Measurements from ENCODE around the gene MGAT5. TPM values are rescaled to one million over a fixed set of nuclear protein-coding genes. Genes with fewer than 3 reads are reported as not detected.

Gene MGAT5
- total and polyA plus RNA-seq, 8 donors, result 2.9 to 36.9 (median 19.6) TPM

DNA sequence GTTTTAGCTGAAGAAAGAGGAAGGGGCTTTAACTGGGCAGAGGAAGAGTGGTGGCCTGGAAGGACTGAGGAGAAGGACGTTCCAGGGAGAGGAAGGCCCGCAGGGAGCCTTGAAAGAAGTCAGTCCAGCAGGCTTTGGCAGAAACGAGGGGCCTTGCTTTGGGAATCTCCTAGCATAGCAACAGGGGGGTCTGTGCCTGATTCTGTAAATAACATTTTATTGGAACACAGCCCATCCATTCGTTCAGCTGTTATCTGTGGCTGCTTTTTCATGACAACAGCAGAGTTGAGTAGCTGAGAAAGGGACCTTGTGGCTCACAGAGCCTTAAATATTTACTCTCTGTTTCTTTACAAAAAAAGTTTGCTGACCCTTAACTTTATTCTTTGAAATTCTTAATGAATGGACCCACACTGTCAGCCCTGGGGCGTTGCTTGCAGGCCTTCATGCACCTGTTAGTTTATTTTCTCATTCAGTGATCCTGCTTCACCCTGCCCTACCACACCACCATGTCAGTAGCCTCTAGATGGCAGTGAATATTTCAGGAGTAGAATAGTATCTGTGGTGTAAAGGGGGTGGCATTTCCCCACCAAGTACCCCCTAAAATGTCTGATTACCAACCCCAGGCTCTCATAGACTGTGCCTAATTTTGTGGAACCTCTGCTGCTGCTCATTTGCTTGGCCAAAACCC, 61.0 kb downstream of the MGAT5 start:
- Histone ChIP-seq H3K4me1 (peaks cover 0 to 10% (median 0%) of the 10 kb centered on the region in 3 donors), H3K9me3 (no peaks in the 10 kb centered on the region), H3K36me3 (peaks cover 0 to 5% (median 4%) of the 10 kb centered on the region in 3 donors), H3K27ac (no peak overlapping the region), H3K27me3 (no peaks in the 10 kb centered on the region), H3K4me3 (no peak overlapping the region)
- intact Hi-C loops (cut with DNase I), result loop anchor here in 1 of 3 donors (5.0 kb wide), 1 partner anchor 48 kb away; no protein-coding TSS in a partner anchor
- FAIRE-seq (no peak), ATAC-seq (peak in 1 of 4 donors; percentile 16), DNase-seq (no peak)
- TF ChIP-seq, protein P1, sequence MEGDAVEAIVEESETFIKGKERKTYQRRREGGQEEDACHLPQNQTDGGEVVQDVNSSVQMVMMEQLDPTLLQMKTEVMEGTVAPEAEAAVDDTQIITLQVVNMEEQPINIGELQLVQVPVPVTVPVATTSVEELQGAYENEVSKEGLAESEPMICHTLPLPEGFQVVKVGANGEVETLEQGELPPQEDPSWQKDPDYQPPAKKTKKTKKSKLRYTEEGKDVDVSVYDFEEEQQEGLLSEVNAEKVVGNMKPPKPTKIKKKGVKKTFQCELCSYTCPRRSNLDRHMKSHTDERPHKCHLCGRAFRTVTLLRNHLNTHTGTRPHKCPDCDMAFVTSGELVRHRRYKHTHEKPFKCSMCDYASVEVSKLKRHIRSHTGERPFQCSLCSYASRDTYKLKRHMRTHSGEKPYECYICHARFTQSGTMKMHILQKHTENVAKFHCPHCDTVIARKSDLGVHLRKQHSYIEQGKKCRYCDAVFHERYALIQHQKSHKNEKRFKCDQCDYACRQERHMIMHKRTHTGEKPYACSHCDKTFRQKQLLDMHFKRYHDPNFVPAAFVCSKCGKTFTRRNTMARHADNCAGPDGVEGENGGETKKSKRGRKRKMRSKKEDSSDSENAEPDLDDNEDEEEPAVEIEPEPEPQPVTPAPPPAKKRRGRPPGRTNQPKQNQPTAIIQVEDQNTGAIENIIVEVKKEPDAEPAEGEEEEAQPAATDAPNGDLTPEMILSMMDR (IDR thresholded peaks at IDR 0.05), result no peak
- 35 to 47% methylated on average over 5 of the region's 5 CpGs for WGBS, 2 donors

DNA sequence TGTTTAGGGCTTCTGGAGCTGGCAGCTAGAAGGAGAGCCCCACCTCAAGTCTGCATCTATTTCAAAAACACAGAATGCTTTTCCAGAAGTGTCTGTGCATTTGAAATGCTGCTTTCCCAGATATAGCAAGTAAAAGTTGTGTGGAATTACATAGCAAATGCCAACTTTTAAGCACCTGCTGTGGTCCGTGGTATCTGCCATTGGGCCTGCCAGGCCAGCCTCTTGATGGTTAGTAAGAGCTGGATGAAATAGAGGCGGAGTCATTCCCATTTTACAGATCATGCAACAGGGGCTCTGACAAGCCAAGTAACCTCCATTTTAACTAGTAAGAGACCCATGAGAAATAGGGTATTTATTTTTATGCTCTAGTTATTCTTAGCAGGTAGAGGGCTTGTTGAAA, 61.6 kb downstream of the MGAT5 start:
- TF ChIP-seq, protein P1 (IDR thresholded peaks at IDR 0.05), result no peak
- ATAC-seq (no peak), FAIRE-seq (no peak), DNase-seq (no peak)
- Histone ChIP-seq H3K4me1 (peaks cover 0 to 6% (median 0%) of the 10 kb centered on the region in 3 donors), H3K27me3 (no peaks in the 10 kb centered on the region), H3K4me3 (no peak overlapping the region), H3K27ac (no peak overlapping the region), H3K9me3 (no peaks in the 10 kb centered on the region), H3K36me3 (peaks cover 0 to 5% (median 4%) of the 10 kb centered on the region in 3 donors)
- WGBS, 2 donors, result 91% methylated on average over 2 of the region's 2 CpGs
- intact Hi-C loops (cut with DNase I), result no loop called here

- DNase-seq (no peak), FAIRE-seq (no peak), ATAC-seq (no peak)
- TF ChIP-seq, protein P1 (IDR thresholded peaks at IDR 0.05), result no peak
- 55 to 81% methylated on average over 2 of the region's 2 CpGs for WGBS, 2 donors
- H3K36me3 ChIP-seq, result peaks cover 0 to 5% (median 4%) of the 10 kb centered on the region in 3 donors
- H3K9me3 ChIP-seq, result no peaks in the 10 kb centered on the region
- no peak overlapping the region for H3K27ac ChIP-seq
- intact Hi-C loops (cut with DNase I), result no loop called here
- H3K4me3 ChIP-seq, result no peak overlapping the region
- no peaks in the 10 kb centered on the region for H3K27me3 ChIP-seq
- H3K4me1 ChIP-seq, result peaks cover 0 to 6% (median 2%) of the 10 kb centered on the region in 3 donors
These were observed 65.9 kb downstream of the MGAT5 start for GRCh38 chr2:134319596-134320254.

DNA sequence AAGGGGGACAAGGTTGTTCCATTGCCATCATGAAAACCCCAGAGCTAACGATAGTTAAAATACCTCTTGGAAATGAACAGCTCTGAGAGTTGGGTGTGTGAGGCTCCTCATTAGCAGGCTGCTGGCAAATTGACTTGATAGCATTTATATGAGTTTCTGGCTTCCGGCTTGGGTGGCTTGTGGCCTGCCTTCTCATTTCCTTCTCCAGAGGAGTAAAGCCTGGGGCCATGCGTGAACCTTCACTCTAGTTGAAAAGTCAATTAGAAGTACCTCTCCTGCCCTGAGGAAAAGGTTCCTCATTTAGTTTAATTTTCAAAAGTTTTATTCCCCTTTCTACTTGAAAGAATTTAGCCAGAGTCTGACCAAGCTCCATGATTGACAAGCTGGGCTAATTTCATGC, 67.1 kb downstream of the MGAT5 start:
- no peak for FAIRE-seq
- WGBS, 2 donors, result 90 to 97% methylated on average over 3 of the region's 3 CpGs
- Histone ChIP-seq H3K27me3 (no peaks in the 10 kb centered on the region), H3K4me1 (peaks cover 0 to 13% (median 8%) of the 10 kb centered on the region in 3 donors), H3K9me3 (no peaks in the 10 kb centered on the region), H3K27ac (no peak overlapping the region), H3K36me3 (peaks cover 0 to 5% (median 4%) of the 10 kb centered on the region in 3 donors), H3K4me3 (no peak overlapping the region)
- no peak for DNase-seq
- TF ChIP-seq, protein P1 (IDR thresholded peaks at IDR 0.05), result no peak
- no peak for ATAC-seq
- intact Hi-C loops (cut with DNase I), result no loop called here

DNA sequence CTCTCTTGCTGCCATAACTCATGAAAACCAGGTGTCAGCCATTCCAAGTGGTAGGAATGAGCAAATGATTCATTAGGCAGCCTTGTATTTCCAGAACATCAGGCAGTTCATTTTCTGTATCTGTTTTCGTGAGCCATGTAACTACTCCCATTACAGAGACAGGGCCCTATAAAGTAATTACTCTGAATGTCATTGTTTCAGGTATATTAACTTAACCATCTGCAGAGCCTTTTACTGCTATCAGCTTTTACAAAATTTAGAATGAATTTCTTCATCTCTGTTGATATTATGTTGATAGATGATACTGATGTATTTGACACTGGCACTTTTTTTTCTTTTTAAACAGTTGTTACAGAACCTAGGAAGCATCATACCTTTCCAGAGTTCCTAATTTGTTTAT, 69.9 kb downstream of the MGAT5 start:
- intact Hi-C loops (cut with DNase I), result no loop called here
- TF ChIP-seq, protein P1 (IDR thresholded peaks at IDR 0.05), result no peak
- Histone ChIP-seq H3K27ac (no peak overlapping the region), H3K4me1 (peaks cover 0 to 14% (median 8%) of the 10 kb centered on the region in 3 donors), H3K36me3 (peaks cover 0 to 1% (median 0%) of the 10 kb centered on the region in 3 donors), H3K27me3 (no peaks in the 10 kb centered on the region), H3K9me3 (no peaks in the 10 kb centered on the region), H3K4me3 (no peak overlapping the region)
- no peak for FAIRE-seq
- ATAC-seq, result no peak
- no peak for DNase-seq
- 77 to 85% methylated on average over 1 of the region's 1 CpG for WGBS, 2 donors

All from pancreas (tissue), 10 donors.